ENCODE results near the gene TENM3.

The TENM3 gene

DNA sequence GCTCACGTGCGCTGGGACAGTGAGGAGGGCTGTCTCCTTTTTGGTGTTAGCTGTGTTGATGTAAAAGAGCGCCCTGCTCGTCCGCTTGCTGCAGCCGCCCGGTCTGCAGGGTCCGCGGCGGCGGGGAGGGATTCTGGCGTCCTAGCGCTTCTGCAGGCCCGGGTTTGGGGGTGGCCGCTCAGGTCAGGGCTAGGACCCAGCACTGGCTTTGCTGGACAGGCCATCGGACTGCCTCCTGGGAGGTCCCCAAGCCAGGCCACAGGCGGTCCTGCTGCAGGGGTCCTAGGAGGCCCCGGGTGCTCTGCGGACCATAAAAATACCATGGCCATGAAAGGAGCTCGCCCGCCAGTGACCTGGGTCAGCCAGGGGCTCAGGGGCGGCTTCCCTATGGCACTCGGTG lies 365.3 kb downstream of the TENM3 start:
- Histone ChIP-seq H3K27me3 (ENCODE audit: low read depth) (no peaks in the 10 kb centered on the region), H3K4me3 (no peak overlapping the region), H3K36me3 (replicated peaks) (no peaks in the 10 kb centered on the region), H3K4me1 (peaks cover 4% of the 10 kb centered on the region; the same call in 1 of the 2 replicates), H3K9me3 (no peaks in the 10 kb centered on the region)
- in situ Hi-C loops (cut with MboI; ENCODE audit: low sequenced_read_pairs), result no loop called here
- no peak for DNase-seq (ENCODE audit: low spot score in 2 of 2)

DNA sequence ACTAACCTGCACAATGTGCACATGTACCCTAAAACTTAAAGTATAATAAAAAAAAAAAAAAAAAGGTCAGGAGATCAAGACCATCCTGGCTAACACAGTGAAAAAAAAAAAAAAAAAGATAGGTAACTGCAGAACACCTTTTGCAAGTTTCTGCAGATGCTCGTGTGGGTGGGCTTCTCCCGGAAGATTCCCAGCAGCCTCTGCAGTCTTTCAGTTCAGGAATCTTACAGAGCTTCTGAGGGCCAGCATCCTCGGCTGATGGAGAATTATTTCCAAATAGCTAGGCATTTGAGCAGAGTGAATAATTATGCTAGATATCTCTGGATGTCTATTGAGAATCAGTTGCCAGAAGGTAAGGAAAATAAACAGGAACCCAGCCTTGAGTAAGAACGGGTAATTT lies 373.3 kb downstream of the TENM3 start:
- no peak overlapping the region for H3K4me3 ChIP-seq
- H3K27me3 ChIP-seq (ENCODE audit: low read depth), result no peaks in the 10 kb centered on the region
- peaks cover 5% of the 10 kb centered on the region for H3K4me1 ChIP-seq
- no peaks in the 10 kb centered on the region for H3K9me3 ChIP-seq
- DNase-seq (ENCODE audit: low spot score in 2 of 2), result no peak
- in situ Hi-C loops (cut with MboI; ENCODE audit: low sequenced_read_pairs), result no loop called here
- 0 out of 2 replicates have a peak, but pooled peaks cover 3% of the 10 kb centered on the region for H3K36me3 ChIP-seq (replicated peaks)

DNA sequence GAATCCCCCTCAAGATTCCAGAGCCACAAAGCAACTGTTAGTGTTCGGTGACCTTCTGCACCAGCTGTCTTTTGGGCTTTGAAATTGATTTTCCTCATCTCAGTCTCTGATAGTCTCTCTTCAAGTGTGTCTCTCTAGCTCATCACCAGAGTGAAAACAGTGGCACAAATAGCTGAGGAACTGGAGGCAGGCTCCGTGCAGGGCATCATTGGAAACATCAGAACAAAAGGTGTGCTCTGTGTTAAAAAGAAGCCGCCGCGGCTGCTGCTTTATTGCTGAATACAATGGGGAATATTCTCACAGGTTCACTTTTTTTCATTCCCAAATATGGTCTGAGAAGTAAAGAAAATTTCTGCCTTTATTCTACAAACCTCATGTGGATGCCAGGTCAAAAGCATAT lies 376.5 kb downstream of the TENM3 start:
- Histone ChIP-seq H3K9me3 (no peaks in the 10 kb centered on the region), H3K36me3 (replicated peaks) (0 out of 2 replicates have a peak, but pooled peaks cover 3% of the 10 kb centered on the region), H3K4me3 (no peak overlapping the region), H3K27me3 (ENCODE audit: low read depth) (no peaks in the 10 kb centered on the region), H3K4me1 (peaks cover 5% of the 10 kb centered on the region)
- peak in 1 of 2 experiments; percentile 12 for DNase-seq (ENCODE audit: low spot score in 2 of 2)
- in situ Hi-C loops (cut with MboI; ENCODE audit: low sequenced_read_pairs), result no loop called here

DNA sequence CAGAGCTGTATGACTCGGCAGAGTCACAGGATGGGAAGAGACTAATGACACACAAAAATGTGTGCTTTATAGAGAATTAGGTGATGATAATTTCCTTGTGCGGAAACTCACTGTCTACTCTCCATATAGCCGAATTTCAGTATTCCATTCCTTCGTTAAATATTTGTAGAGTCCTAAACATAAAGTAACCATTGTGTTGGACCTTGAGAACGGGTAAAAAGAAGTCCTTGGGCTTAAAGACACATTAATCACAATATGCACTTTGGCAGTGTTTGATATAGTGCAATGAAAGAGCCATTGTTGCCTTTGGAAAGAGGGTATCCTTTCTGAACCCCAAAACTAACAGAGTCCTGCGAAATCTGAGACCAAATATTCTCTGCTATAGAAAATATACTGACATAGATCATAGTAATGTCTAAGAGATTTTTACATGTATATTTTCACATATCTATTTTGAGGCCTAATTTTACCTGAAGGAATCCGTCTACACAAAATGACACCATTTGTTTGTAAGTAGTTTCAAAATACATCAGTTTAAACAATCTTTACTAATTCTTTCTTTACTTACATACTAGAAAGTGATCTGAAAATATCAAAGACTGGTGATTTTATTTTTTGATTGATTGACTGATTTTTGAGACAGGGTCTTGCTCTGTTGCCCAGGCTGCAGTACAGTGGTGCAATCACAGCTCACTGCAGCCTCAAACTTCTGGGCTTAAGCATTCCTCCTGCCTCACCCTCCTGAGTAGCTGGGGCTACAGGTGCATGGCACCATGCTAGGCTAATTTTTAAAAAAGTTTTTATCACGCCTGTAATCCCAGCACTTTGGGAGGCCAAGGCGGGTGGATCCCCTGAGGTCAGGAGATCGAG lies 377.1 kb downstream of the TENM3 start:
- no peaks in the 10 kb centered on the region for H3K9me3 ChIP-seq
- no peak overlapping the region for H3K4me3 ChIP-seq
- in situ Hi-C loops (cut with MboI; ENCODE audit: low sequenced_read_pairs), result no loop called here
- no peak for DNase-seq (ENCODE audit: low spot score in 2 of 2)
- peaks cover 5% of the 10 kb centered on the region for H3K4me1 ChIP-seq
- H3K36me3 ChIP-seq (replicated peaks), result 0 out of 2 replicates have a peak, but pooled peaks cover 3% of the 10 kb centered on the region
- H3K27me3 ChIP-seq (ENCODE audit: low read depth), result no peaks in the 10 kb centered on the region

DNA sequence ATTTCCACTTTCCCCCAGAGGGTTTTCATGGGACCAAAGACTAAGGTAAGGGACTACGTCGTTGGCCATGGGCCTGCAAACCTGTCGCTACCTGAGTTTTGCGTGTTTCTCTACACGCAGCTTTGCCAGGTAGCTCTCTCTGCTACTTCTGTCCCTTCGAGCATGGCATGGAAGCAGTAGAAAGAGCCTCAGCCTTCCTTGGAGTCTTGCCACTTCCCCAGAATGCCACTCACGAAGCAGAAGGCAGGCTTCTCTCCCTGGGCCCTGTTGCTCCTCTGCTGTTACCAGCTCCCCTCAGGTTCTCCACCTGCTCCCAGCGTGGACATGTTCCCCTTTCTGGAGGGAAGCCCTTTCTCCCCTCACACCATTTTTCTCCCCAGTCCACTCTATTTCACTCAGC lies 381.1 kb downstream of the TENM3 start:
- H3K4me1 ChIP-seq, result peaks cover 9% of the 10 kb centered on the region
- H3K36me3 ChIP-seq (replicated peaks), result 0 out of 2 replicates have a peak, but pooled peaks cover 3% of the 10 kb centered on the region
- in situ Hi-C loops (cut with MboI; ENCODE audit: low sequenced_read_pairs), result no loop called here
- DNase-seq (ENCODE audit: low spot score in 2 of 2), result no peak
- H3K9me3 ChIP-seq, result no peaks in the 10 kb centered on the region
- H3K4me3 ChIP-seq, result no peak overlapping the region
- H3K27me3 ChIP-seq (ENCODE audit: low read depth), result no peaks in the 10 kb centered on the region

DNA sequence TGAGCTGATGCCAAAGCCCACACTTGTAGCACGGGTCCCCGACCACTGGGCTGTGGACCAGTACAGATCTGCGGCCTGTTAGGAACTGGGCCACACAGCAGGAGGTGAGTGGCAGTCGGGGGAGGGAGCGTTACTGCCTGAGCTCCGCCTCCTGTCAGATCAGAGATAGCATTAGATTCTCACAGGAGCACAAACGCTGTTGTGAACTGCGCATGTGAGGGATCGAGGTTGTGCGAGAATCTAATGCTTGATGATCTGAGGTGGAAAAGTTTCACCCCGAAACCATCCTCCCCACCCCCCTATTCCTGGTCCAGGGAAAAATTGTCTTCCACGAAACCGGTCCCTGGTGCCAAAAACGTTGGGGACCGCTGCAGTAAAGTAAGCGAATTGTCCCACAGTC lies 382.0 kb downstream of the TENM3 start:
- Histone ChIP-seq H3K36me3 (replicated peaks) (0 out of 2 replicates have a peak, but pooled peaks cover under 1% of the 10 kb centered on the region), H3K4me3 (no peak overlapping the region), H3K27me3 (ENCODE audit: low read depth) (no peaks in the 10 kb centered on the region), H3K9me3 (no peaks in the 10 kb centered on the region), H3K4me1 (peaks cover 9% of the 10 kb centered on the region)
- in situ Hi-C loops (cut with MboI; ENCODE audit: low sequenced_read_pairs), result no loop called here
- no peak for DNase-seq (ENCODE audit: low spot score in 2 of 2)

DNA sequence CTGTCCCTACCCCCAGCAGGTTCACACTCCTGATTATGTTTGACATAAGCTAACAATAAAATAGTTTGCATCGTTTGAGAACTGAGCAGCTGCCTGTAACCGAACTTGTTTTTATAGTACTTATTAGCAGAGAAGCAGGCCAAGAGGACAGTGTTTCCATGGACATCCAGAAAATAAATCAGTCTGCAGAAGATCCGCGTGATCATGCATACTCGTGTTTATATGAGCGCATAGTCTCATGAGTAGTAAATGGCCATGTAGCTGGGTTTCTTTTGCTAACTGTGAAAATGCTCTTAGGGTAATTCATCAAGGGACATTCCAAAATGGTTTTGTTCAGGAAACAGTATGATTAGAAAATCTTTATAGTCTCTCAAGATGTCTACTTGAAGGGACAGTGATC lies 384.8 kb downstream of the TENM3 start:
- DNase-seq (ENCODE audit: low spot score in 2 of 2), result no peak

DNA sequence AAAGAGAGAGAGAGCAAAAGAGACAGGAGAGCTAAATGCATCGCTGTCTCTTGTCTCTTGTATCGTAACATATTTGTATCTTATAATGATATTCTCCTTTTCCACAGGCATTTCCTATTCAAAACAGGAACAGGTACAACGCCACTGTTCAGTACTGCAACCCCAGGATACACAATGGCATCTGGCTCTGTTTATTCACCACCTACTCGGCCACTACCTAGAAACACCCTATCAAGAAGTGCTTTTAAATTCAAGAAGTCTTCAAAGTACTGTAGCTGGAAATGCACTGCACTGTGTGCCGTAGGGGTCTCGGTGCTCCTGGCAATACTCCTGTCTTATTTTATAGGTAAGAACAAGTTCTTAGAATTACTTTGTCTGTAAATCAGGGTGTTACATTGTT lies 385.3 kb downstream of the TENM3 start:
- no peak overlapping the region for H3K4me3 ChIP-seq
- H3K9me3 ChIP-seq, result no peaks in the 10 kb centered on the region
- H3K36me3 ChIP-seq (replicated peaks), result 0 out of 2 replicates have a peak, but pooled peaks cover 3% of the 10 kb centered on the region
- H3K27me3 ChIP-seq (ENCODE audit: low read depth), result no peaks in the 10 kb centered on the region
- DNase-seq (ENCODE audit: low spot score in 2 of 2), result no peak
- peaks cover 9% of the 10 kb centered on the region for H3K4me1 ChIP-seq
- in situ Hi-C loops (cut with MboI; ENCODE audit: low sequenced_read_pairs), result no loop called here

More for the DNA sequence above, 384.8 kb downstream of the TENM3 start:
- Histone ChIP-seq H3K9me3 (no peaks in the 10 kb centered on the region), H3K4me3 (no peak overlapping the region), H3K4me1 (peaks cover 9% of the 10 kb centered on the region), H3K27me3 (ENCODE audit: low read depth) (no peaks in the 10 kb centered on the region), H3K36me3 (replicated peaks) (no peaks in the 10 kb centered on the region)
- in situ Hi-C loops (cut with MboI; ENCODE audit: low sequenced_read_pairs), result no loop called here

DNA sequence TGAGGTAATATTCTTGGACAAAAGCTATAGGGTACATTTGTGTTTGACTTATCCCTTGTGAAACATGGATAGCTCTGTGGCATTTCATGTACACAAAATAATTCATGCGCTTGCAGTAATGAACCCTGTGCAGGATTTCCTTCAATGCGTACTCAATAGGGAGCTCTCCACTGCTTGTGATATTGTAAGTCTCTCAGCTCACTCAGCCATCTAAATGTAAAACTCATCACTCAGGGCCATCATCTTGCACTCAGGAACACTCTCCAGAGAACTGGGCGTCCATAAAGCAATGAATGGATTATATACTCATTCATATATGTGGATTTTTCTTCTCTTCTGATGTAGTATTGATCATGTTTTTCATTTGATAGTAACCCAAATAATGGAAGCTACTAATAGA lies 385.9 kb downstream of the TENM3 start:
- peaks cover 9% of the 10 kb centered on the region for H3K4me1 ChIP-seq
- H3K4me3 ChIP-seq, result no peak overlapping the region
- H3K36me3 ChIP-seq (replicated peaks), result 0 out of 2 replicates have a peak, but pooled peaks cover 3% of the 10 kb centered on the region
- in situ Hi-C loops (cut with MboI; ENCODE audit: low sequenced_read_pairs), result no loop called here
- no peaks in the 10 kb centered on the region for H3K9me3 ChIP-seq
- no peaks in the 10 kb centered on the region for H3K27me3 ChIP-seq (ENCODE audit: low read depth)
- no peak for DNase-seq (ENCODE audit: low spot score in 2 of 2)

DNA sequence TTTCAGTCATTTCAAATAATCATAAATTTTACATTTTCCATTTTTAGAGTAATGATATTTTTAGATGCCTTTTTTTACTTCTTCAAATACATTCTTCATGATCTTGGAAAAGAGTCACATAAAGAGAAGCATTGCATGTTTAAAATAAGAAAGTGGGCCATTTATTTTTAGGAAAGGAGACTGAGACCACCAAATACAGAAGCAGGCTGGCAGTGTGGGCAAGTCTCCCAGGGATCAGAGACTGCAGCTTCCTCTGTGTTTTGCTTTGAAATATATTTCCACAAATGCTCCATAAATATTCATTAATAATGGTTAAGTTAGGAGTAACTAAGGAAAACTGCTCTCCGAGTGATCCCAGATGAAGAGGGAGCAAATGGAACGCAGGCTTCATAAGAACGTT lies 397.3 kb downstream of the TENM3 start:
- H3K4me3 ChIP-seq, result no peak overlapping the region
- in situ Hi-C loops (cut with MboI; ENCODE audit: low sequenced_read_pairs), result no loop called here
- H3K9me3 ChIP-seq, result no peaks in the 10 kb centered on the region
- no peak for DNase-seq (ENCODE audit: low spot score in 2 of 2)
- no peaks in the 10 kb centered on the region for H3K36me3 ChIP-seq (replicated peaks)
- H3K4me1 ChIP-seq, result no peaks in the 10 kb centered on the region
- no peaks in the 10 kb centered on the region for H3K27me3 ChIP-seq (ENCODE audit: low read depth)

DNA sequence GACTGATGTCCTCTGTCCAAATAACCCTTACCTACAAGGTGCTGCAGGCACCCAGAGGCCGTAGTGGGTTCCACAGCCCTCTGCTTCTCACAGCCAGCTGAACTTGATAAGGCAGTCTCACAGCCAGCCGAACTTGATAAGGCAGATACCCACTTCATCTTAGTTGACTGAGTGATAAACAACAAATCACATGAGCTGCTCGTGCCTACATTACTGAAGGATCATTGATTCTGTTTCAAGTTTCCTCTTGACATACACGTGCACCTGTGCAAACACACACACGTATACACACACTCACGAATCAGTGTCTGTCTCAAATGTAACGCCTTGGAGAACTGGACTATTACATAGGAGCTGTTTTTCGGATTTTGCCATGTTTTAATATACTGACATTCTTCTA lies 397.7 kb downstream of the TENM3 start:
- no peak for DNase-seq (ENCODE audit: low spot score in 2 of 2)
- in situ Hi-C loops (cut with MboI; ENCODE audit: low sequenced_read_pairs), result no loop called here
- H3K4me3 ChIP-seq, result no peak overlapping the region
- H3K36me3 ChIP-seq (replicated peaks), result no peaks in the 10 kb centered on the region
- no peaks in the 10 kb centered on the region for H3K27me3 ChIP-seq (ENCODE audit: low read depth)
- H3K4me1 ChIP-seq, result no peaks in the 10 kb centered on the region
- no peaks in the 10 kb centered on the region for H3K9me3 ChIP-seq

DNA sequence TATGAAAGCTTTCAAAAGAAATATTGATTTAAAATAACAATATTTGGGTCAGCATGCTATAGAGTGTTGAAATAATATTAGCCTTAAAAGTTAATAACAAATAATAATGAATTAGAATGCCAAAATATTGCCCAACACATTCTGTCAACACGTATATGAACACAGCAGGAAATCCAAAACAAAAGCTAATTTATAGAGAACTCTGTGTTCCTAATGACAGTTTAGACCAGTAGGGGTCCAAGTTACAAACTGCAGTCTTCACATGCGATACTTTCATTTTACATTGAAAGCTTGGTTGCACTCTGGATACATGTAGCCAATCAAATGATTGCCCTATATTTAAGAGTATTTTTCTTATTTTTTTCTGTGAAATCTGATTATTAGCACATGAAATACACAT lies 399.6 kb downstream of the TENM3 start:
- Histone ChIP-seq H3K4me3 (no peak overlapping the region), H3K9me3 (no peaks in the 10 kb centered on the region), H3K4me1 (no peaks in the 10 kb centered on the region), H3K36me3 (replicated peaks) (no peaks in the 10 kb centered on the region), H3K27me3 (ENCODE audit: low read depth) (no peaks in the 10 kb centered on the region)
- no peak for DNase-seq (ENCODE audit: low spot score in 2 of 2)
- in situ Hi-C loops (cut with MboI; ENCODE audit: low sequenced_read_pairs), result no loop called here

DNA sequence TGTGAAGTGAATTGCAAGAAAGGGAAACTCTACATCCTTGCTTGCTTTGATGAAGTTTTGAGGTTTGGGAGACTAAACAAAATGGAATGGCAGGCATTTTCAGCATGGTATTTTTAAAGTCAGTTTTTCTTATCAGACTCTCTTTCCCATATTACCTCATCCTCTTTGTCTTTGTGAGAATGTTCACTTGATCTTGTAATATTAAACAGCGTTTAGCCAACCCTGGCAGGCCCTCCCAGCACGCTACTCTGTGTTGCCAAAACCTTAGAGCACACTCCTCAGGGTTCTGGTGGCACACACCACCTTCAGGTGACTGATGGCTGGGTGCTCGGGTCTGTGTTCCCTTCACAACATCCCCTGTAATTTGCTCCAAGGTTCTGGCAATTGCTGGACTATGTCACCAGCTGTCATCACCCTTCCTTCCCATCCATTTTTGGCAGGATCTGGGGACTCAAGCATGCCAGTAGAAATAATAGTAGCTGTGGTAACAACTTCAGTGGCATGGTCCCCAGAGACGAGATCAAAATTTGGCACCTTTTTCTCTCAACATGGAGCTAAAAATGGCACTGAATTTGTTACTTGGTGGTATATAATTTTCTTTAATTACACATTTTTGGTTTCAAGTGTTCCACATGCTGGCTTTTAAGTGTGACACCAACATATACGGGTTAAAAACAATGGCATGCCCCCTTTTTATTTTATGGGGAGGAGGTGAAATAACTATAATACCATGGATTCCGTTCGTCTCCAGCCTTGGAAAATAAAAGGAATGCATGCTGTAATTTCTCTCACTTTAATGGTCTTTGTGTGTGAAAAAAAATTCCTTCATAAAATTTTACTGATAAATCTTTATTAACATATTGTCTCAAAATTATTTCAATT lies 400.8 kb downstream of the TENM3 start:
- no peaks in the 10 kb centered on the region for H3K9me3 ChIP-seq
- no peaks in the 10 kb centered on the region for H3K27me3 ChIP-seq (ENCODE audit: low read depth)
- no peak for DNase-seq (ENCODE audit: low spot score in 2 of 2)
- no peaks in the 10 kb centered on the region for H3K4me1 ChIP-seq
- in situ Hi-C loops (cut with MboI; ENCODE audit: low sequenced_read_pairs), result no loop called here
- no peak overlapping the region for H3K4me3 ChIP-seq
- no peaks in the 10 kb centered on the region for H3K36me3 ChIP-seq (replicated peaks)

DNA sequence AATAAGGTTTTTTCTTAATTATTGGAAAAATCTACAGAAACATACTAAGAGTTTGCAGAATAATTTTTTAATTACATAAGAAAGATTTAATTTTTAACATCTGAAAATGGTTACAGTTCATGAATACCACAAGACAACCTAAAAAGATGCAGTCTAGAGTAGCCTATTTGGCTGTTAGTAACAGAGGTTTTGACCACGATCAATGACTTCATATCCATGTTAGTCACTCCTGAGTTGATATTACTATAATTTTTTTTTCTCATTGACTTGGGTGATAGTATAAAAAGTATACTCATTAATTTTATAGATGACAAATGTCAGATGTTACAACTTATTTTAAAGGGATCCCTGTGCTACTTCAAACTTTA lies 401.5 kb downstream of the TENM3 start:
- Histone ChIP-seq H3K4me1 (no peaks in the 10 kb centered on the region), H3K36me3 (replicated peaks) (no peaks in the 10 kb centered on the region), H3K4me3 (no peak overlapping the region), H3K27me3 (ENCODE audit: low read depth) (no peaks in the 10 kb centered on the region), H3K9me3 (no peaks in the 10 kb centered on the region)
- in situ Hi-C loops (cut with MboI; ENCODE audit: low sequenced_read_pairs), result no loop called here
- DNase-seq (ENCODE audit: low spot score in 2 of 2), result no peak
